HG03558 (cell line): ENCODE data around the gene APOBEC3C.
"Not testable (repeated sequence)": the region's sequence is repeated elsewhere in the genome, so short reads cannot be mapped to it uniquely, and the experiment has no call there.

ENCODE experiments used
- ATAC-seq: cut with Tn5 transposase; IDR thresholded peaks from one replicate; pipeline ENCODE4 v1.9.1; 2021; ENCODE audit warnings: moderate number of reproducible peaks; ENCODE audit not compliant: unreplicated experiment; ENCODE audit errors: extremely low read depth

Gene APOBEC3C

GRCh38 chr22:39013942-39014722, at the start of gene APOBEC3C:
APOBEC3C (plus strand) TSS chr22:39014257; CDS start chr22:39014363, 106 bp downstream.
- no peak for ATAC-seq

- ATAC-seq = no peak
Measured at GRCh38 chr22:38964306-38964705, 49.8 kb upstream of the APOBEC3C start.

- no peak for ATAC-seq
Measured at GRCh38 chr22:38964989-38965388, 49.1 kb upstream of the APOBEC3C start.

- no peak for ATAC-seq
Measured at GRCh38 chr22:38965614-38966379, 48.3 kb upstream of the APOBEC3C start.

- ATAC-seq = no peak
Measured at GRCh38 chr22:38966380-38966702, 47.7 kb upstream of the APOBEC3C start.

GRCh38 chr22:38966942-38967341, 47.1 kb upstream of the APOBEC3C start:
- ATAC-seq = no peak

GRCh38 chr22:38967451-38968450, 46.3 kb upstream of the APOBEC3C start:
- no peak for ATAC-seq

GRCh38 chr22:38968801-38969200, 45.3 kb upstream of the APOBEC3C start:
- no peak for ATAC-seq

- no peak for ATAC-seq
Measured at GRCh38 chr22:38970551-38970950, 43.5 kb upstream of the APOBEC3C start.

- ATAC-seq = no peak
Measured at GRCh38 chr22:38971202-38971601, 42.9 kb upstream of the APOBEC3C start.

GRCh38 chr22:38971791-38972190, 42.3 kb upstream of the APOBEC3C start:
- ATAC-seq = no peak

GRCh38 chr22:38972558-38972957, 41.5 kb upstream of the APOBEC3C start:
- no peak for ATAC-seq

GRCh38 chr22:38973289-38974169, 40.5 kb upstream of the APOBEC3C start:
- ATAC-seq = no peak

- no peak for ATAC-seq
Measured at GRCh38 chr22:38974170-38974825, 39.8 kb upstream of the APOBEC3C start.

- ATAC-seq = no peak
Measured at GRCh38 chr22:38974826-38975175, 39.3 kb upstream of the APOBEC3C start.

GRCh38 chr22:38977289-38977688, 36.8 kb upstream of the APOBEC3C start:
- not testable (repeated sequence) for ATAC-seq

- ATAC-seq = not testable (repeated sequence)
Measured at GRCh38 chr22:38980587-38980986, 33.5 kb upstream of the APOBEC3C start.

GRCh38 chr22:38981005-38981991, 32.8 kb upstream of the APOBEC3C start:
- no peak for ATAC-seq
